GM19035 (cell line): Measurements from ENCODE around the gene PARVG.

Source experiments
- ATAC-seq: cut with Tn5 transposase; IDR thresholded peaks from one replicate; pipeline ENCODE4 v1.9.1; 2021; ENCODE audit not compliant: unreplicated experiment

The PARVG gene

DNA sequence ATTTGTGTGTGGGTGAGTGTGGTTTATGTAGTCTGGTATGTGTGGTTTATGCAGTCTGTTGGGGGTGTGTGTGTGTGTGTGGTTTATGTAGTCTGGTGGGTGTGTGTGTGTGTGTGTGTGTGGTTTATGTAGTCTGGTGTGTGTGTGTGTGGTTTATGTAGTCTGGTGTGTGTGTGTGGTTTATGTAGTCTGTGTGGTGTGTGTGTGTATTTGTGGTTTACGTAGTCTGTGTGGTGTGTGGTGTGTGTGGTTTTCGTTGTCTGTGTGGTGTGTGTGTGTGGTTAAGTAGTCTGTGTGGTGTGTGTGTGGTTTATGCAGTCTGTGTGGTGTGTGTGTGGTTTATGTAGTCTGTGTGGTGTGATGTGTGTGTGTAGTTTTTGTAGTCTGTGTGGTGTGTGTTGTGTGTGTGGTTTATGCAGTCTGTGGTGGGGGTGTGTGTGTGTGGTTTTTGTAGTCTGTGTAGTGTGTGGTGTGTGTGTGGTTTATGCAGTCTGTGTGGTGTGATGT, 26.2 kb upstream of the PARVG start:
- ATAC-seq = no peak

DNA sequence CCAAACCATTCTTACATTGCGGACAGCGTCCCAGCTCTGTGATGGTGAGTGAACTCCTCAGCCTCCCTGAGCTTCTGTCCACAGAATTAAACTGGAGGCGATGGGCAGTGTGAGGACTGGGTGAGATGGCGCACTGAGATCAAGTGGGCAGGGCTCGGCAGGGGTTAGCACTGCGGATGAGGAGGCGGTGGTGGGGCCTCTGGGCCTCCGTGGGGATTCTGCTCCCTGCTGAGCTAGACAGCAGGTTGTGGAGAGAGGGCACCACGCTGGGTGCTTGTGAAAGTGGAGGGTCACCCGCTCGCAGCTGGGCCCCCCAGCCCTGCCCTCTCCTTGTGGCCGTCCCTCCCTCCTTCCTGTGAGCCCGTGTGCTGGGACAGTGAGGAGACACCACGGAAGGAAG, 25.6 kb upstream of the PARVG start:
- no peak for ATAC-seq

DNA sequence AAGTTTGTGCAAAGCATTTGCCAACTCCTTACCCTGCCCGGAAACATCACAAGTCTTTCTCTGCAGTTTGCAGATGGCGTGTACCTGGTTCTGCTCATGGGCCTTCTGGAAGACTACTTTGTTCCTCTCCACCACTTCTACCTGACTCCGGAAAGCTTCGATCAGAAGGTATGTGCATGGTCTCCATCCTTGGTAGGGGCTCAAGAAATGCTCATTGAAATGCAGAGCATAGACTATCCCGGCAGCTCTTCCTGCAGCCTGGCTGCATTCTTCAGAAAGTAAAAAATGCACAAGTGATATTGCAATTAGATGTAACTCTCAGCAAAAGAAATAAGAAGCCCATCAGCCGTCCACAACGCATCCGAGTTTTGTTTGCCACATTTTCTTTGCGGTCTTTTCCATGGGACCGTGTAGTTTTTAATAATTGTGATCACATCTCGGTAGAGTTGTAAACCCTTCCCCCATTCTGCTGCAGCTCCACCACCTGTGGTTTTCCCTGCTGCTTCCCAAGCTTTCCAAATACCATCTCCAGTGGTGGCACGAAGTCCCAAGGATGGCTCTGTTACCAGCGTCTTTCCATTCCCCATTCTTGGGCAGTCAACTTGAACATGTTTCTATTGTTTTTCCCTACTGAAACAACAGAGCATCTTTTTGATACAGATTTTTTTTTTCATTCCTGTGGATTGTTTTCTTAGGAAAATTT, 22.7 kb upstream of the PARVG start:
- no peak for ATAC-seq

DNA sequence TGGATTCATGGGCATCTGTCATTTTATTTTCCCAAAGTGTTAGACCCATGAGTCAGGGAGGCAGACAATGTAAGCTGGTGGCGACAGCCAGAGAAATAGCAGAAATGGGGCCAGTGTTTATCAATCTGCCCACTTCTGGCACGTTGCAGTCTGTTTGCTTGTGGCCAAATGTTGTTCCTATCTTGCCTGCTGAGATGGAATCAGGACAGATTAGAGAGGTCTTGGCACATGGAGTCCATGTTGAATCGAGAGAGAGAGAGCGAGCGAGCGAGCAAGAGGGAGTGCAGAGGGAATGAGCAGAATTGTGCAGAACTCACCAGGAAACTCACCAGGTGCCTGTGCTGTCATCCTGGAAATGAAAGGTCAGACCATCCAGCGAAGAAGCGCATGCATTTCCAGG, 21.9 kb upstream of the PARVG start:
- ATAC-seq = no peak

DNA sequence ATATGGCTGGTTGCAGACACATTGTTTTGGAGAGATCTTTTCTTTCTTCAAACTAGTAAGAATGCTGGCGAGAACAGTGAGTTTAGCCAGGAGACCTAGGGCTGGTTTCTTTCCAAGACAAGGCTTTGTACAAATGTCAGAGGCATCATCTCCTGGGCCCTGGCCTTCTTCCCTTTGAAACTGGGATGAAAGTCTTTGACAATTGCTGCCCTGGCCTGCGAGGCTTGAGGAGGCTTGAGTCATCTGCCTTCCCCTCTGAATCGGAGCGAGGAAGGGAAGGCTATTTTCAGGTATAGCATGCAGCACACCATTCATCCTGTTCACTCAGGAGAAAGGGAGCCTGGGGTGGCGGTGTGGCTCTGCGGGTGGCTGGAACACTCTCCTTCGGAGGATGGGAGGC, 21.5 kb upstream of the PARVG start:
- ATAC-seq = no peak

DNA sequence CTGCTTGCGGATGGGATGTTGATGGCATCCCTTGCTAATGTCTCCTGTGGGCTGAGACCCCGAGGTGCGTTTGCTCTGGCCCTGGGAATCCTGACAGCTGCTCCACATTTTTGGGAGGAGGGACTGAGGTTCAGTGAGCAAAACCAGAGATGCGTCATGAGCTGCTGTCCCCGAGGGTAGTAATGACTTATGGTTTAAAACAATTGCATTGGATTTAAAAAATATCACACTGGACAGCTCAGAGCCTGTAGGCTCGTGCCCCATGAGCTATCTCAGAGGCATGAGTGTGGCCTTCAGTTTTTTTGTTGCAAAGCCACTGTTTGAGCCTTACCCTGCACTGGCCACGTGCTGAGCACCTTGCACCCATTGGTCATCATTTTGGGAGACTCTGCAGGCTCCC, 20.9 kb upstream of the PARVG start:
- no peak for ATAC-seq

DNA sequence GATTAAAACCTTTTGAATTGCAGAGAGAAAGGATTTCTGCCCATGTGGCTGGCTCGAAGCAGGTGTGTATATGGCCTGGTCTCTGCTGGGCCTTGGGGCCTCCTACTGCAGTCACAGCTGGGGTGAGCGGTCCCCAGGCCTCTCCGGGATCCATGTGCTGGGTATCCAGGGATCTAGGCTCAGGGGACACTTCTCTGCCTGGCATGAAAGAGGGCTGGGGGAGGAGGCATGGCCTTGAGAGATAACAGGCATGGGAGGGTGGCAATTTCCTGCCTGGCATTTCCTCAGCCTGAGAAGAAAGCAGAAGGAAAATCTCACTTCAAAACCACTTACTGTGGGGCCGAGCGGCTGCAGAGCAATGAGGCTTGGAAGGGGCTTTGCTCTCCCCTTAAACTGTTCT, 20.3 kb upstream of the PARVG start:
- no peak for ATAC-seq

DNA sequence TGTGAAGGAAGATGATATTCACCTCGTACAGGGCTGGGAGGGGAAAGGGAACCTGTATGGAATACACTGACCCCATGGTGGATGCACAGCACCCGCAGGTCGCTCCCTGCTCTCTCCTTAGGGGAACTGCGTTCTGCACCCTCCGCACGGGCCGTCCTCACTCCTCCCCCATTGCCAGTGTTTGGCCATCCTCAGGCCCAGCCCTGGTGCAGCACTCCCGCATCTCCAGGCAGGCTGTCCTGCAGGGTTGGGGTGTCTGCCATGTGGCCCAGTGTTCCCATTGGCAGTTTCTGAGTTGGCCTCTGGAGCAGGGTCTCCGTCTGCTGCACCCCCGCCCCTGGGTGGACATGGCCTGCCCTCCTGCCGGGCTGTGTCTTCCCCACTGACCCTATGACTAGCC, 19.1 kb upstream of the PARVG start:
- no peak for ATAC-seq

DNA sequence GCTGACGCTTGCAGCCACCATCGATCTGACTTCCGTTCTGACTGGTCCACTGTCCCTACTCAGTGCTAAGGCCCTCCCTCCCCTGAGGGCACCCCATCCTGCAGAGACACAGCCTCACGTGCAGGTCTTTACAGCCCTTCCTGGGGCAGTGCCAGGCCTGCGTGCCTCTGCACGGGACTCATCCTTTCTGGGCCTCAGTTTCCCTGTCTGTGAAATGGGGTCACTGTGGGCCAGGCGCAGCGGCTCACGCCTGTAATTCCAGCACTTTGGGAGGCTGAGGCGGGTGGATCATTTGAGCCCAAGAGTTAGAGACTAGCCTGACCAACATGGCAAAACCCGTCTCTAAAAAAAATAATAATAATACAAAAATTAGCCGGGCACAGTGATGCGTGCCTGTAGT, 17.8 kb upstream of the PARVG start:
- ATAC-seq = no peak

DNA sequence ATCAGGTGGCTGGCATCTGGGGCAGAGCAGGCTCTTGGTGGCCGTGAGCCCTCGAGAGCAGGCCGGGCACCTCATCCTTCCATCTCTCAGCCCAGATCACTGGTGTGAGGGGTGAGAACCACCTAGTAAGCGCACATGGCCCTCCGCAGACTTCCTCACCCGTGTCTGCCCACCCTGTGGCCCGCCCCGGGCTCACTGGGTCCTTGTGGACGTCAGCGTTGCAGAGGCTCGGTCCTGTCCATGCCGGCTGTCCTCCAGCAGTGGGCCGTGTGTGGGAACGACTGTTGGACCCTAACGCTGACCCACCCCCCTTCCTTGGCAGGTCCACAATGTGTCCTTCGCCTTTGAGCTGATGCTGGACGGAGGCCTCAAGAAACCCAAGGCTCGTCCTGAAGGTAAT, 17.2 kb upstream of the PARVG start:
- ATAC-seq = no peak

DNA sequence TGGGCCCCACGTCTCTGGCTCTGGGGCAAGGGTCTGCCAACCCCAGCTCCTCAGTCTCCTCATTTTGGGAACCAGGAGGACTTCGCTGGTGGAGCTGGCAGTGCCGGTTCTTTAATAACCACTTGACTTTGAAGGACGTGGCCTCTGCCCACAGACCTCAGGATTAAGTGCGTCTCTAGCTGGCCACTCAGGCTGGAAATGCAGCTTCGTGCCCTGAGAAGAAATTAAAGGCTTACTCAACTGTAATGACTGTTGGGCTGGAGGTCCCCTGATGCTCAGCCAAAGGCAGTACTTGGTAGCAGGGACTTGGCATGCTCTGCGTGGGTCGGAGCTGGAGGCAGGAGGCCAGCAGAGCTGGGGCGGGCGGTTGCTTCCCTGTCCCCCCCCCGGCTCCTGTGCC, 16.7 kb upstream of the PARVG start:
- no peak for ATAC-seq

DNA sequence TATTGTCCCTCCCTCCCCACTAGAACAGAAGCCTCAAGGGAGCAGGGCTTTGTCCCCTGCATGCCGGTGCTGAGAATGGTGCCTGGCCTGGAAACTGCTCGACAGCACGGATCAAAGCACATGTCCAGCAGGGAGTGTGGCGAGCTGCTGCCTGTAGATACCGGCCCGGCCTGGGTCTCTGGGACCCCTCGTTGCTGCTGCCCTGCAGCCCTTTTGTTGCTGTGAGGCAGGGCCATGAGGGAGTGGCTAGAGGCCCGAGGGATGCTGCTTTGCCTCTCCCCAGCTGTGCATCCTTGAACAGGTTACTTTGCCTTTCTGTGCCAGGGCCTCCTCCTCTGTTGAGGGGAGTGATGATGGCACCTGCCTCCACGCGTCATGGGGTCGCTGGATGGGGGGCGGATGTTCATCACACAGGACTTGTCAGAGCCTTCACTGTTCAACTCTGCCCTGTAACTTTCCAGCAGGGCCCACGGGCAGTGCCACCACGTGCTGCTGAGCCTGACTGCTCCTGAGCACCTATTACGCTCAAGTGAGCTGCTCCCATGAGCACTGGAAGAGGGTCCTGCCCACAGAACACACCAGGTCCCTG, 15.3 kb upstream of the PARVG start:
- no peak for ATAC-seq

DNA sequence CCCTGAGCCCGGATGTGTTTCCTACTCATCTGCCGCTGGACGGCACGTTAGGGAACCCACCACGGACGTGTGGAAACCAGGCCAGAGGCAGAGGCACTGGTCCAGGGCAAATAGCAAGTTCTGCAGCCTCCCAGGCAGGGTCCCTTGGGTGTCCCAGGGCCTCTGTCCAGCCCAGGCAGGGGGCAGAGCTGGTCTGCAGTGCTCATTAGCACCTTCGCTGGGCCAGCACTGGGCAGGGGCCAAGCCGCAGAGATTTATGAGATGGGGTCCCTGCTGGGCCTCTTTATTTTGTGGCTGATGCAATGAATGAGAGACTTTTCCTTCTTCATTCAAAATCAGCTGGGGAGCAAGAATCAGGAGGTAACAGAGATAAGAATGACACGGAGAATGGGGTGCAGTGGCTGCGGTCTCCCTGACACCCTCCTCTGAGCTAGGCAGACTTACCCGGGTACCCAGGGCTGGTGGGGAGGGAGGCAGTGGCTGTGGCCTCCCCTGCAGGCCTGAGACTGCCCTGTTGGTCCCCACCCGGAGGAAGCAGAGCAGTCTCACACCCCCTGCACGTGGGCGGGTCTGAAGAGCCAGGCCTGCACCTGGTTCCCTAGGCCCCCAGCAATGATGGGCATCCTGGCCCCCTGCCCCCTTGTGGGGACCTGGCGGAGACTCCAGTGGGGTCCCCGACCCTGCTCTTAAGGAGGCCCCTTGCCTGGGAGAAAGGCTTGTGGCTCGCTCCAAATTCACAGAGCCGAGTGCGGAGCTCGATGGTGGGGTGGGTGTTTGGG, 14.0 kb upstream of the PARVG start:
- no peak for ATAC-seq

DNA sequence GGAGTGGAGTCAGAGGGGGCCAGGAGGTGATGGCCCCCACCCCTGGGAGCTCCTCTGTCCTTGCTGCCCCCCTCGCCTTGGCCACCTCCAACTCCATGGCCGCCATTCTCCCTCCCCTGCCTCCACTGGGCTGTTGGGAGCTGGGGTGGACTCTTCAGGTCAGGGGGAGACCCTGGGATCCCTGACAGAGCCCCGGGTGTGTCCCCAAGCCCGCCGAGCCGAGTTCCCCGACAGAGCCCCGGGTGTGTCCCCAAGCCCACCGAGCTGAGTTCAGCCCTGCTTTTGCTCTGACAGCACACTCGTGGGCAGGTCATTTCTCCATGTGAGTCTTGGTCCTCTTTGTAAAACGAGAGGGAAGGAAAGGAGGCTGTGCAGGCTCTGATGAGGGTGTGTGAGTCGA, 13.2 kb upstream of the PARVG start:
- no peak for ATAC-seq

DNA sequence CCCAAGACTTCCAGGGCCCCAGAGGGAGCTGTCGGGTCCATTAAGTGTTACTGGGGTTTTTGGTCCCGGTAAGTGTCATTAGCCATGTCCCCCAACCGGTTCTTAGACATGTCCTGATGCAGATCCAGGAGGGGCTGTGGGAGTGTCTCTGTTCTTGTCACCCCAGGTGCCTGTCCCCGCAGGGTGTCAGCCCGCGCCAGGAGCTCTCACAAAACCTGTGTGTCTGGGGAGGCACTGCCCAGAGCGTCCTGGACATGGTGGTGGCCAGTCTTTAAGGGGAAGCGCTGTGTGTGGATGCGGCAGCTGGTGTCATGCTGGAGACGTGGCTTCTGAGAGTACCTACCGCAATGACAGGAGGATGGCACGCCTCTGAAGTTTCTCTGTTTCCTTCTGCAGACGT, 12.5 kb upstream of the PARVG start:
- no peak for ATAC-seq

DNA sequence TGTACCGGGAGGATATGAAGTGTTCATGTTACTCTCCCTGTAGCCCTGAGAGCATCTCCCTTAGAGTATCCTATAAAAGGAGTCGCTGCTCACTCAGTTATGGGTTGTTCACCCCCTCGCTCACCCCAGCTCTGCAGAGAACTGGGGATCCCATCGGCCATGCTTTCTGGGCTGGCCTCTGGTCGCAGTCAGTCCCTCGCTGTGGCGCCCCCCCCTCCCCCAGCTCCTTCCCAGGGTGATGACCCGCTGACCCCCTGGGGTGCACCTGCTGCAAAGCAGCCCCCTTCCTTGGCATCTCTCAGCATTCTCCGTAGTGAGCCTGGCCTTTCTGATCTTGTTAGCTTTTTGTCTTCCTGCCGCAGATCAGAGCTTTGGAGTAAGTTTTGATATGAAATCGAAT, 10.3 kb upstream of the PARVG start:
- ATAC-seq = no peak

DNA sequence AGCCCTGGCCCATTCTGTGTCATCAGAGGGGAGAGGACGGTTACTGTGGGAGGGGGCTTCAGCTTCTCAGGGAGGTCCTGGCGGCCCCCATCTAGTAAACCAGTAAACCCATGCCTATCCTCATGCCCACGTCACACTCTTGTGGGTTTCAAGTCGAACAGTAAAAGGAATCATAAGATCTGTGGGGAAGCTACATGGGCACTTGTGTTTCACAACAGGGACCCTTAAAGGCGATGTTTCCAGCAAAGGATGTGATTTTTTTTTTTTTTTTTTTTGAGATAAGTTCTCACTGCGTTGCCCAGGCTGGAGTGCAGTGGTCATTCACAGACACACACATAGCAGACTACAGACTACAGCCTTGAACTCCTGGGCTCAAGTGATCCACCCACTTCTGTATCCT, 9.2 kb upstream of the PARVG start:
- ATAC-seq = no peak

DNA sequence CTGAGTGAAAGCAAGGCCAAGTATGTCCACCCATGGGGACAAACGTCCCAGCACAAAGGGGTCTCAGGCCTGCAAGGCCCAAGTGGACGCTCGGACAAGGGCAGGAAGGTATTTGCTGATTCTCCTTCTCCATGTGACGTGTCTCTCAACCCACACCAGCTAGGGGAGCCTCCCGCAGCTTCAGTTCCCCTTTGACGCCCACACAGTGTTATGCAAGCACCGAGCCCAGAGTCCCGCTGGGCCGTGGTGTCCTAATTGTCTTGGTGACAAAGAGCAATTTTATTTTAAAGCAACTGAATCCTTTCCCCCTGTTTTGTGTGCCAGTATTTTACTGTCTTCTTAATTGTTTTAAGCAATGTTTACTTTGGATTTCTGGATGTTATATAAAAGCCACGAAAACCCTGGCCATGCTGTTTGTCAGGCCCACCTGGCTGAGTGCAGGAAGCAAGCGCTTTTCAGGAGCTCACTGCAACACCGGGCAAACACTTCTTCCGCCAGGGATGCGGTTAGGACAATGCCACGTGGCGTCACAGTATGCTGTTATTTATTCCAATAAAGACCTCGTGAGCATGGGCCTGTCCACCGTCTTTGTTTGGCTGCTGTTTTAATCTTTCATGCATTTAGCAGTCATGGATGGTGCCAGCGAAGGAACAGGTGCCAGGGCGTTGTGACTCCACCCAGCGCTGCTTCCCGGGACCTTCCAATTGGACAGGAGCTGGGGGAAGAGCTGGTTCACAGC, 8.2 kb upstream of the PARVG start:
- ATAC-seq = peak; percentile 59

DNA sequence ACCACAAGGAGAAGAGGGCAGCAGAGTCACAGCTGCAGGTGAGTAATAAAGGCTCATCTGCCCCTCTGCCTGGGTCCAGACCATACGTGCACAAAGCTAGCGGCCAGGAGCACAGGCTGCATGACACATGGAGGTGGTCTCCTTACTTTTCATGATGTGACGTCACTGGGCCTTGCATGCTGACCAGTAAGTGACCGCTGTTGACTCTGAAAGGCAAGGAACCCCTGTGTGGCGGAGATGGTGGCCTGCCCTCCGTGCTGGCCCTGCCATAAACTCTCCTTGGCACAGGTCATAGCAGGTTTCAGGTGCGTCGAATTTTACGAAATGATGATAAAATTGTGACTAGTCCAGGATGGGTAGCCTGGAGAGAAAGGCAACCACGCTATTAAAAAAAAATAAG, 7.6 kb upstream of the PARVG start:
- no peak for ATAC-seq

DNA sequence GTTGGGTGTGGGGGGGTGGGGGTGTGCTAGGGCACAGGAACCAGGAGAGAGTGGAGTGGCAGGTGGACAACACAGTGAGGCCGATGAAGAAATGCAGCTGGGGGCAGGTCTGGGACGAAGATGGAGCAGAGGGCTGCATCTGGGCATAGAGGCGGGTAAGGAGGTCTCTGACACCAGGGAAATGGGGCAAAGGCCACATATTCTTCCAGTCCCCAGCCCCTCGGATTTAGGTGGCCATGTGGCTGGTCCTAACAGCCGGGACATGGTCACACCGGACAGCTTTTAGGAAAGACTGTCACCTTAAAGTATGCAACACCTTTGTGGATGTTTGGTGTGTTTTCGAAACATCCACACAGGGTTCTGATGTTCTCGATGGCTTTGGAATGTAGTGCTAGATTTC, 5.0 kb upstream of the PARVG start:
- no peak for ATAC-seq

DNA sequence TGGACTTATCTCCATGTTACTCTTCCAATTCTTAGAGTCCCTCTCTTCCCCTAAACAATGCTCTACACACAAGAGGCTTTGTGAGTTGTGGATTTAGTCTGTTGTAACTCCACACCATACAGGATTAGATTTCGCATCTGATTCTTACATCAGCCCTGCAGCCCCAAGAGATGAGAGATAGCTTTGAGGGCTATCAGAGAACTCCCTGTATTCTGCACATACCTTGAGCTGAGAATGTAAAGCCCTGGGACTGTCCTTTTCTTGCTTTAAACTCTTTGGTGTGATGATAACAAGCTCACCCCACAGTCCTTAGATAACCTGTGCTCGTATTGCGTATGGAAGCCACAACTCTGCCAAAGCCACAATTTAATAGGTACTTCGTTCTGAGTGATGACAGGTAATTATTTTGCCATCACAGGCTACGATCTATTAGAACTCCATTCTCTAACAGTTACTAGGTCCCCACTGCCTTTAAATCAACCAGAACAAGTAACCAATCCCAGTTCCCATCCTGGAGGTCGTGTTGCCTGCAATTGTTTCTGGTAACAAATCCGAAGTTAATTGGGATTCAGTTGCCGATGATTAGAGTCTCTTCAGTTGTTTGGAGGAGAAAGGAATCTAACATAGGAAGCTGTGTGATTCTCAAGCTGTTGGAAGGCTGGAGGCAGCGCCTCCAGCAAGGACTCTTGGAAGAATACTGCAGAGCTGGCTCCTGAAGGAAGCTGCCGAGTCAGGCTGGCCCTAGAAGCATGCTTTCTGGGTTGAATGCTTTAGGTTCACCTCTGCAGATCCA, 1.3 kb upstream of the PARVG start:
- ATAC-seq = no peak
